GM18868 (cell line): ENCODE measurements around the gene TXNRD3.
"Not testable (repeated sequence)": the region's sequence is repeated elsewhere in the genome, so short reads cannot be mapped to it uniquely, and the experiment has no call there.

Experiments used
- ATAC-seq: cut with Tn5 transposase; IDR thresholded peaks from one replicate; pipeline ENCODE4 v1.9.1; 2021; ENCODE audit warnings: mild to moderate bottlenecking, moderate library complexity; ENCODE audit not compliant: unreplicated experiment

Gene TXNRD3

GRCh38 chr3:126604691-126605090 is 50.2 kb downstream of the TXNRD3 start:
- no peak for ATAC-seq

GRCh38 chr3:126599101-126599500 is 55.8 kb downstream of the TXNRD3 start:
- ATAC-seq, result no peak

GRCh38 chr3:126595479-126595878 is 59.4 kb downstream of the TXNRD3 start:
- not testable (repeated sequence) for ATAC-seq

- ATAC-seq, result not testable (repeated sequence)
These were observed 63.4 kb downstream of the TXNRD3 start for GRCh38 chr3:126591515-126591914.

- ATAC-seq, result no peak
These were observed 72.6 kb downstream of the TXNRD3 start for GRCh38 chr3:126582311-126582710.

- no peak for ATAC-seq
These were observed 73.4 kb downstream of the TXNRD3 start for GRCh38 chr3:126581569-126581968.

- no peak for ATAC-seq
These were observed 74.2 kb downstream of the TXNRD3 start for GRCh38 chr3:126580746-126581145.

- no peak for ATAC-seq
These were observed 76.2 kb downstream of the TXNRD3 start for GRCh38 chr3:126578702-126579101.

- no peak for ATAC-seq
These were observed 77.7 kb downstream of the TXNRD3 start for GRCh38 chr3:126577261-126577660.

- no peak for ATAC-seq
These were observed 81.3 kb downstream of the TXNRD3 start for GRCh38 chr3:126573492-126574117.

GRCh38 chr3:126571078-126571477 is 83.8 kb downstream of the TXNRD3 start:
- no peak for ATAC-seq

- ATAC-seq, result no peak
These were observed 84.8 kb downstream of the TXNRD3 start for GRCh38 chr3:126570103-126570541.

- no peak for ATAC-seq
These were observed 85.4 kb downstream of the TXNRD3 start for GRCh38 chr3:126569390-126569975.

GRCh38 chr3:126568776-126569342 is 86.1 kb downstream of the TXNRD3 start:
- no peak for ATAC-seq

GRCh38 chr3:126567696-126568438 is 87.1 kb downstream of the TXNRD3 start:
- no peak for ATAC-seq

- ATAC-seq, result no peak
These were observed 92.1 kb downstream of the TXNRD3 start for GRCh38 chr3:126562737-126563276.

GRCh38 chr3:126558336-126559071 is 96.4 kb downstream of the TXNRD3 start, which contains the start of gene C3orf22:
C3orf22 (minus strand) TSS chr3:126558932; CDS start chr3:126553390, 5,542 bp downstream.
- ATAC-seq, result no peak

GRCh38 chr3:126557761-126558160 is 97.2 kb downstream of the TXNRD3 start:
- no peak for ATAC-seq

- ATAC-seq, result no peak
These were observed 97.5 kb downstream of the TXNRD3 start for GRCh38 chr3:126557415-126557745.
